Activated T-cell treated with anti-CD3 and anti-CD28 coated beads, Interleukin-2, amount 50 U/mL, for 48 hours (primary cell): ENCODE data around the gene TXLNA.
A peak's percentile ranks its signal among the peaks of the same experiment; 100 is the strongest.

Source experiments
- DNase-seq, 2 experiments: peaks; one replicate each; pipeline ENCODE4 v3.0.0-alpha.2; 2020

Gene TXLNA

GRCh38 chr1:32215629-32216480 lies 36.4 kb downstream of the TXLNA start:
- DNase-seq = peak; percentile 69 to 75

- no peak for DNase-seq
Measured at GRCh38 chr1:32216566-32216965, 37.1 kb downstream of the TXLNA start.

- no peak for DNase-seq
Measured at GRCh38 chr1:32219022-32219421, 39.5 kb downstream of the TXLNA start.

- no peak for DNase-seq
Measured at GRCh38 chr1:32220746-32221580, 41.5 kb downstream of the TXLNA start.

- no peak for DNase-seq
Measured at GRCh38 chr1:32221581-32221979, 42.1 kb downstream of the TXLNA start.

GRCh38 chr1:32221980-32222755 lies 42.7 kb downstream of the TXLNA start, which contains the start of the genes EIF3I and TMEM234:
EIF3I (plus strand) TSS chr1:32222407; CDS start chr1:32222442, 35 bp downstream.
TMEM234 (minus strand) TSS chr1:32222353; CDS start chr1:32222322, 31 bp downstream.
- peak; percentile 90 to 94 for DNase-seq

- DNase-seq = no peak
Measured at GRCh38 chr1:32223683-32224082, 44.2 kb downstream of the TXLNA start.

GRCh38 chr1:32224285-32224684 lies 44.8 kb downstream of the TXLNA start:
- DNase-seq = no peak

GRCh38 chr1:32228771-32229170 lies 49.3 kb downstream of the TXLNA start:
- no peak for DNase-seq

- DNase-seq = no peak
Measured at GRCh38 chr1:32231843-32232432, 52.5 kb downstream of the TXLNA start.

- no peak for DNase-seq
Measured at GRCh38 chr1:32232558-32233304, 53.3 kb downstream of the TXLNA start.

- no peak for DNase-seq
Measured at GRCh38 chr1:32234792-32235191, 55.3 kb downstream of the TXLNA start.

GRCh38 chr1:32239337-32239736 lies 59.9 kb downstream of the TXLNA start:
- no peak for DNase-seq

- no peak for DNase-seq
Measured at GRCh38 chr1:32239790-32240139, 60.3 kb downstream of the TXLNA start.

GRCh38 chr1:32240140-32240951 lies 60.9 kb downstream of the TXLNA start:
- peak; percentile 64 to 73 for DNase-seq

GRCh38 chr1:32241001-32241763 lies 61.7 kb downstream of the TXLNA start:
- peak; percentile 65 to 67 for DNase-seq

- no peak for DNase-seq
Measured at GRCh38 chr1:32242341-32242851, 62.9 kb downstream of the TXLNA start.

- no peak for DNase-seq
Measured at GRCh38 chr1:32246888-32247273, 67.4 kb downstream of the TXLNA start, which contains the start of gene FAM167B. FAM167B (plus strand) TSS chr1:32247222; CDS start chr1:32247422, 200 bp downstream.

GRCh38 chr1:32247452-32247851 lies 68.0 kb downstream of the TXLNA start:
- DNase-seq = no peak
